Stimulated activated CD8-positive, alpha-beta memory T cell treated with anti-CD3 and anti-CD28 coated beads, Interleukin-4, amount 100 ng/mL, for 24 hours (primary cell): Measurements from ENCODE around the gene TSSK2.
"Not testable (repeated sequence)": the region's sequence is repeated elsewhere in the genome, so short reads cannot be mapped to it uniquely, and the experiment has no call there.

Source experiments
- DNase-seq: peaks from one replicate; pipeline ENCODE4 v3.0.0-alpha.2; 2020; ENCODE audit warnings: low read depth

The TSSK2 gene

GRCh38 chr22:19130959-19131684, at the start of gene TSSK2:
TSS of gene TSSK2 (plus strand) at chr22:19131308. CDS start at chr22:19131400, 92 bp downstream.
- no peak for DNase-seq

- DNase-seq, result no peak
Measured at GRCh38 chr22:19081351-19081750, 49.8 kb upstream of the TSSK2 start.

DNA sequence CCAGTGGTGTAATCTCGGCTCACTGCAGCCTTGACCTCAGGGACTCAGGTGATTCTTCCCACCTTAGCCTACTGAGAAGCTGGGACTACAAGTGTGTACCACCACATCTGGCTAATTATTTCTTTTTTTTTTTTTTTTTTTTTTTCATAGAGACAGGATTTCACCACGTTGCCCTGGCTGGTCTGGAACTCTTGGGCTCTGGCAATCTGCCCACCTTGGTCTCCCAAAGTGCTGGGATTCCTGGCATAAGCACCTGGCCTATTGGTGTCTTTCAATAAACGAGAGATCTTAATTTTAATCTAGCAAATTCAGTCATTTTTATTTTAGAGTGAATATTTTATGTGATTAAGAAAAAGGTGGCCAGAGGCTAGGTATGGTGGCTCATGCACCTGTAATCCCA, 49.0 kb upstream of the TSSK2 start:
- no peak for DNase-seq

GRCh38 chr22:19082793-19083192, 48.3 kb upstream of the TSSK2 start:
- no peak for DNase-seq

GRCh38 chr22:19084126-19084525, 47.0 kb upstream of the TSSK2 start:
- DNase-seq, result not testable (repeated sequence)

DNA sequence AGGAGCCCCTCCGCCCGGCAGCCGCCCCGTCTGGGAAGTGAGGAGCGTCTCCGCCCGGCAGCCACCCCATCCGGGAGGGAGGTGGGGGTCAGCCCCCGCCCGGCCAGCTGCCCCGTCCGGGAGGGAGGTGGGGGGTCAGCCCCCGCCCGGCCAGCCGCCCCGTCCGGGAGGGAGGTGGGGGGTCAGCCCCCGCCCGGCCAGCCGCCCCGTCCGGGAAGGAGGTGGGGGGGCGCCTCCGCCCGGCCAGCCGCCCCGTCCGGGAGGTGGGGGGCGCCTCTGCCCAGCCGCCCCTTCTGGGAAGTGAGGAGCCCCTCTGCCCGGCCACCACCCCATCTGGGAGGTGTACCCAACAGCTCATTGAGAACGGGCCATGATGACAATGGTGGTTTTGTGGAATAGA, 46.5 kb upstream of the TSSK2 start:
- not testable (repeated sequence) for DNase-seq

- no peak for DNase-seq
Measured at GRCh38 chr22:19085233-19085718, 45.8 kb upstream of the TSSK2 start.

- no peak for DNase-seq
Measured at GRCh38 chr22:19086417-19086816, 44.7 kb upstream of the TSSK2 start.

- DNase-seq, result no peak
Measured at GRCh38 chr22:19086896-19087295, 44.2 kb upstream of the TSSK2 start.

- no peak for DNase-seq
Measured at GRCh38 chr22:19088866-19089595, 42.1 kb upstream of the TSSK2 start.

- DNase-seq, result no peak
Measured at GRCh38 chr22:19090183-19090582, 40.9 kb upstream of the TSSK2 start.

- DNase-seq, result no peak
Measured at GRCh38 chr22:19090586-19091127, 40.5 kb upstream of the TSSK2 start.

DNA sequence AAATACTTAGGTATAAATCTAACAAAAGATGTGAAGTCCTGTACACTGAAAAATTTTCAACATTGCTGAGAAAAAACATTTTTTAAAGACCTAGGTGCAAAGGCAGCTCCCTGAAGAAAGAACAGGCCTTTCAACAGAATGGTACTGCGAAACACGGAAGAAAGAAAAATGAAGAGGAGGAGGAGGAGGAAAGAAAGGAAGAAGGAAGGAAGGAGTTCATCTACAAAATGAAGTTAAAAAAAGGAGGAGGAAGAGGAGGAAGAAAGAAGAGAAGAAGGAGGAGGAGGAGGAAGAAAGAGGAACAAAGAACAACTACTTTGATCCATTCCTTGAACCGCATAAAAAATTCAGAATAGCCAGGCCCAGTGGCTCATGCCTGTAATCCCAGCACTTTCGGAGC, 38.4 kb upstream of the TSSK2 start:
- no peak for DNase-seq

- DNase-seq, result no peak
Measured at GRCh38 chr22:19094393-19094997, 36.6 kb upstream of the TSSK2 start.

GRCh38 chr22:19096555-19096954, 34.6 kb upstream of the TSSK2 start:
- DNase-seq, result no peak

GRCh38 chr22:19097518-19097917, 33.6 kb upstream of the TSSK2 start:
- no peak for DNase-seq

- no peak for DNase-seq
Measured at GRCh38 chr22:19098157-19098556, 33.0 kb upstream of the TSSK2 start.

GRCh38 chr22:19103880-19104821, 27.0 kb upstream of the TSSK2 start:
- DNase-seq, result no peak

DNA sequence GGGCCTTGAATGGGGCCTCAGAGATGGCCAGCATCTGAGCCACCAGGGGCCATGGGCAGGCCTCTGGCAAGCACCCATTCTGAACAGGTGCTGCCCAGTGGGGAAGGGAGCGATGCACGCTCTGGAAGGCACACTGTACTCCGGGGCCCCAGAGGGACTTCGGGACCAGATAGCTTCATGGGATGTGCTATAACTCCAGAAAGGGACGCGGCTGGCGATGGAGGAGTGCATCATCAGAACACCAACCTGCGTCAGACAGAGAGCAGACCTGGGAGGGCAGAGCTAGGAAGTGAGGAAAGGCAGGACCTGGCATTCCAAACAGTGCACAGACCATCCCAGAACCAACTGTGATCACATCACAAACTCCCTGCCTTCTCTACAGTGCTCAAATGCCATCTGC, 25.7 kb upstream of the TSSK2 start:
- no peak for DNase-seq

GRCh38 chr22:19105867-19106802, 25.0 kb upstream of the TSSK2 start:
- no peak for DNase-seq
